ENCODE measurements around the gene MTHFSD.
A peak's percentile ranks its signal among the peaks of the same experiment; 100 is the strongest.

MTHFSD gene

DNA sequence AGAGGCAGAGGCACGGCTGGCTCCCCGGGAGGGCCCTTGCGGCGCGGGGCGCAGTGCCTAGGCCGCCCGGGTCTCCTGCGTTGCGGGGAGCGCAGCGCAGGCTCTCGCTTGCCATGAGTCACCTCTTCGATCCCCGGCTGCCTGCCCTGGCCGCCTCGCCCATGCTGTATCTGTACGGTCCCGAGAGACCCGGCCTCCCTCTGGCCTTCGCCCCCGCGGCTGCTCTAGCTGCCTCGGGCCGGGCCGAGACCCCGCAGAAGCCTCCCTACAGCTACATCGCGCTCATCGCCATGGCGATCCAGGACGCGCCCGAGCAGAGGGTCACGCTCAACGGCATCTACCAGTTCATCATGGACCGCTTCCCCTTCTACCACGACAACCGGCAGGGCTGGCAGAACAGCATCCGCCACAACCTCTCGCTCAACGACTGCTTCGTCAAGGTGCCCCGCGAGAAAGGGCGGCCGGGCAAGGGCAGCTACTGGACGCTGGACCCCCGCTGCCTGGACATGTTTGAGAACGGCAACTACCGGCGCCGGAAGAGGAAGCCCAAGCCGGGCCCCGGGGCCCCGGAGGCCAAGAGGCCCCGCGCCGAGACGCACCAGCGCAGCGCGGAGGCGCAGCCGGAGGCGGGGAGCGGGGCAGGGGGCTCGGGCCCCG, 23.7 kb upstream of the MTHFSD start:
- Mint-ChIP-seq H3K9me3 (no peaks in the 10 kb centered on the region), H3K4me1 (peaks cover 59% of the 10 kb centered on the region), H3K27me3 (ENCODE audit: low read depth) (peaks cover 92% of the 10 kb centered on the region), H3K27ac (peak overlapping the region; percentile 92 to 98 (median 97)), H3K4me3 (peak overlapping the region; percentile 87 to 92 (median 91)), H3K36me3 (ENCODE audit: low read depth) (peaks cover 20% of the 10 kb centered on the region)
- TF ChIP-seq, protein P1, sequence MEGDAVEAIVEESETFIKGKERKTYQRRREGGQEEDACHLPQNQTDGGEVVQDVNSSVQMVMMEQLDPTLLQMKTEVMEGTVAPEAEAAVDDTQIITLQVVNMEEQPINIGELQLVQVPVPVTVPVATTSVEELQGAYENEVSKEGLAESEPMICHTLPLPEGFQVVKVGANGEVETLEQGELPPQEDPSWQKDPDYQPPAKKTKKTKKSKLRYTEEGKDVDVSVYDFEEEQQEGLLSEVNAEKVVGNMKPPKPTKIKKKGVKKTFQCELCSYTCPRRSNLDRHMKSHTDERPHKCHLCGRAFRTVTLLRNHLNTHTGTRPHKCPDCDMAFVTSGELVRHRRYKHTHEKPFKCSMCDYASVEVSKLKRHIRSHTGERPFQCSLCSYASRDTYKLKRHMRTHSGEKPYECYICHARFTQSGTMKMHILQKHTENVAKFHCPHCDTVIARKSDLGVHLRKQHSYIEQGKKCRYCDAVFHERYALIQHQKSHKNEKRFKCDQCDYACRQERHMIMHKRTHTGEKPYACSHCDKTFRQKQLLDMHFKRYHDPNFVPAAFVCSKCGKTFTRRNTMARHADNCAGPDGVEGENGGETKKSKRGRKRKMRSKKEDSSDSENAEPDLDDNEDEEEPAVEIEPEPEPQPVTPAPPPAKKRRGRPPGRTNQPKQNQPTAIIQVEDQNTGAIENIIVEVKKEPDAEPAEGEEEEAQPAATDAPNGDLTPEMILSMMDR (IDR thresholded peaks at IDR 0.05; ENCODE audit: unreplicated experiment in 3 of 3) = no peak

DNA sequence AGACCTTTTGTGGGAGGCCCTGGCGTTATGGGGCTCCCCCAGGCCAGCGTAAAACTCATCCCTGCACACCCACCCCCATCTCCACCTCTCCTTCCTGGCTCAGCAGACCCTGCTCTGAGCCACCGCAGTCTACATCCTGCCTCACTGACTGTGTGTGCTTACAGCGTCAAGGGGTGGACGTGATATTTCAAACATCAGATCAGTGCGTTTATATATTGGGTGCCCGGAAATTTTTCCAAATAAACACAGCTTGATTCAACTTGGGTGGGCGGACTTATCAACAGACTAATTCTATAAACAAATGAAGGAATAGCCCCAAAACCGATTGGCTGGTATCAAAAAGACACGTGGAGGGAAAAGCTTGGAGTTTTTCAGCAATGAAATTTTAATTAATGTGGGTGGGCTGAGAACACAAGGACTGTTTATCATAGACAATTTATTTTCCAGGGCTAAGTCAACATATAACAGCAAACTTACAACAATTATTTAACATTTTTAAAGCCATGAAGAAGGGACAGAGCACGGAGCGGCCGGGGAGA, 23.1 kb upstream of the MTHFSD start, which contains the start of gene FOXL1:
Gene FOXL1 (plus strand): TSS at position 489 of the 539 bp plus-strand sequence. CDS start 175 bp downstream, outside the sequence.
- Mint-ChIP-seq H3K9me3 (no peaks in the 10 kb centered on the region), H3K36me3 (ENCODE audit: low read depth) (peaks cover 19% of the 10 kb centered on the region), H3K27me3 (ENCODE audit: low read depth) (peaks cover 94% of the 10 kb centered on the region), H3K4me3 (peak within 1 kb of the TSS; percentile 87 to 92 (median 91)), H3K27ac (peak within 1 kb of the TSS; percentile 92 to 98 (median 97)), H3K4me1 (peaks cover 63% of the 10 kb centered on the region)
- TF ChIP-seq, protein P1 (IDR thresholded peaks at IDR 0.05; ENCODE audit: unreplicated experiment in 3 of 3) = no peak

DNA sequence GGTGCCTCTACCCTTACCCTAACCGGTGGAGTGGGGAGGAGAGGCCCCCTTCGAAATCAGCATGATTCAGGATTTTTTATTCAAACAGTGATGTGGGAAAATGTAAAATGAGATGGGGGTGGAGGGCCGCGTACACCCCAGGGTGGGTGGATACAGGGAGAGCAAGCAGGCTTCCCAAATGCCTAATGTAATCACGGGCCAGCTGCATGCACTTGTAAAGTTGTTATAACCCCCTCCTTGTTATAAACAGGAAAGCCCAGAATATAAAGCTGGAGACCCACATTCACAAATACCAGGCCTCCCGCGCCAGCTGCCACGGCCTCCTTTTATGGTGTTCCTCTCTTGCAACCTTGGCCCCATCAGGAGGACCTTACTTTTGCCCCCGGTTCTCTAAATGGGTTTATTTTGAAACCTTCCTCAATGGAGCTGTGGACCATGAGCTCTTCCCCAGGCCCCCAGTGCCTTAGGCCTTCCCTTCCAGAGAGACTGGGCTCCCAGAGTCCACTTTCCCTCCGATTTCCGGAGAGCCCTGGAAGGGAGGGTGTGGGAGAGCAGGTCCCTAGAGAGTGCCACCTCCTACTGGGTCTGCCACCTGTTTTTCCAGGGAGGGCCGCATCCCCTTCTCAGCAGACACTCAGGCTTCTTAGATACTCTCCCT, 22.4 kb upstream of the MTHFSD start:
- Mint-ChIP-seq H3K27me3 (ENCODE audit: low read depth) (peaks cover 96% of the 10 kb centered on the region), H3K9me3 (no peaks in the 10 kb centered on the region), H3K4me3 (peak overlapping the region; percentile 87 to 92 (median 91)), H3K36me3 (ENCODE audit: low read depth) (peaks cover 26% of the 10 kb centered on the region), H3K4me1 (peaks cover 65% of the 10 kb centered on the region), H3K27ac (peak overlapping the region; percentile 92 to 98 (median 97))
- TF ChIP-seq, protein P1 (IDR thresholded peaks at IDR 0.05; ENCODE audit: unreplicated experiment in 3 of 3) = no peak

DNA sequence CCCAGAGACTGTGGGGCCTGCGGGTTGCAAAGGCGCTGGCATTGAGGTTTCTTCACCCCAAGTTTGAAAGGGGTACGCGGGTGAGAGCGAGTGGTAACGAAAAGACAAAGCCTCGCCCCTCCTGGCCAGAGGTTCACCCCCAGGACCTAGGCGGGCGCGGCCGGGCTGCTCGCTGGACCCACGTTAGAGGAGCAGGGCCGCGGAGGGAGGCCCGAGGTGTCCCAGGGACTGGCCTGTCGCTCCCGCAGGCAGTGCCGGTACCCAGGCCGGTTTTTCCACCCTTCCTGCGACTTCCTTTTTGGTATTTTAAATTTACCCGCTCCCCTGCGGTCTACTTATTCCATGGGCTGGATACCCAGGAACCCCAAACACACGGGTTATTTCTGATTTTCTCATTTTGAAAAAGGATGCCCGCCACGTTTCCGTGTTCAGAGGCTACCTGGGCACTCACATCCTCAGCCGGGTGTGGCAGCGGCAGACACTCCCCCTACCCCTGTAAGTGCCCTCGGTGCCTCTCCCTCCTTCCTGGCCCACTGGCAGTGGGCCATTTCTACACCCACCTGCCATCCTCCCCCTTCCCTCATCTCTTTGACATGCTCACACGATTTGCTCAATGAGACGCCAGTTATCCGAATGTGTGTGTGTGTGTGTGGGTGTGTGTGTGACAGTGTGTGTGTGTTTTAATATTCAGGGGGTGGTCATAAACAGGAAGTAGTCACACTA, 21.7 kb upstream of the MTHFSD start:
- Mint-ChIP-seq H3K4me3 (peak overlapping the region; percentile 87 to 92 (median 91)), H3K4me1 (peaks cover 64% of the 10 kb centered on the region), H3K9me3 (no peaks in the 10 kb centered on the region)

DNA sequence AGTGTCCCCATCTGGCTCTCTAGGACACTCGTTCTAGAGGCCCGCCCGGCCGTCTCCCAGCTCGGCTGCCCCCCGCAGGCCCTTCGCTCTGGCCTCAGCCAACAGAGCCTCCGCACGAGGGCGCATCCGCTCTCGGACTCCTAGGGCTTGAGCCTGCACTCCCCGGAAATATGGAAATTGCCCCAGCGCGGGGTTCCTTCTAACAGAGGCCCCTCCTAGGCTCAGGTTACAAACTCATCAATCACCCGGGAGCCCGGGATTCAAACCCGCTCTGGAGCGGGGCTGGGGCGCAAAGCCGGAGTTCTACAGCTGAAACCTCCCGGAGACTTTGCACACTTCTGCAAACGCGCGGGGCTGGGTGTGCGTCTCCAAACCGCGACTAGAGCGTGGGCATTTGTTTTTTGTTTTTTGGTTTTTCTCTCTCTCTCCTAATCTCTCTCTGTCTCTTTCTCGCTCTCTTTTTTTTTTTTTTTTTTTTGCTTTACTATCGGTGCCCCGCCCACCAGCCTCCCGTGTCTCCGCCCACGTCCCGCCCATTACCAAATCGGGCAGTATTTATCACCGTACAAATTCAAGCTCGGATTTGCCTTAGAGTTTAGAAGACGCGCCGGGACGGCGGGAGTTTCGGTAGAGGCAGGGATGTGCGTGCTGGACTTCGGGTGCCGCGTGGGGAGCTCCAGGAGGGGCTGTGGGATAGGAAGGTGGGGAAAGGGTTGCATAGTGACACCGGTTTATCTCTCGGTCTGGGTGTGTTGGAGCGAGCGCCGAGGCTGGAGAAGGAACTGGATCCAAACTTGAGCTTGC, 20.9 kb upstream of the MTHFSD start:
- Mint-ChIP-seq H3K27me3 (ENCODE audit: low read depth) (peaks cover 97% of the 10 kb centered on the region), H3K4me3 (peak overlapping the region; percentile 87 to 92 (median 91))

More for the DNA sequence above, 21.7 kb upstream of the MTHFSD start:
- H3K27me3 Mint-ChIP-seq (ENCODE audit: low read depth) = peaks cover 97% of the 10 kb centered on the region
- H3K36me3 Mint-ChIP-seq (ENCODE audit: low read depth) = peaks cover 27% of the 10 kb centered on the region
- H3K27ac Mint-ChIP-seq = peak overlapping the region; percentile 94 to 98 (median 97)
- TF ChIP-seq, protein P1 (IDR thresholded peaks at IDR 0.05; ENCODE audit: unreplicated experiment in 3 of 3) = no peak

More for the DNA sequence above, 20.9 kb upstream of the MTHFSD start:
- Mint-ChIP-seq H3K9me3 (no peaks in the 10 kb centered on the region), H3K4me1 (peaks cover 64% of the 10 kb centered on the region), H3K36me3 (ENCODE audit: low read depth) (peaks cover 29% of the 10 kb centered on the region), H3K27ac (peak overlapping the region; percentile 94 to 97 (median 96))
- TF ChIP-seq, protein P1 (IDR thresholded peaks at IDR 0.05; ENCODE audit: unreplicated experiment in 3 of 3) = peak; percentile 63 to 76 (median 66)

Measured in nephron (organoid).